Kidney epithelial cell (primary cell): ENCODE data around the gene ESYT1. TPM values are rescaled to one million over a fixed set of nuclear protein-coding genes. Genes with fewer than 3 reads are reported as not detected.

Experiments
- DNase-seq: peaks from one replicate; pipeline ENCODE4 v3.0.0-alpha.2; 2010; ENCODE audit warnings: low read depth
- H3K27me3 ChIP-seq: 2 replicates; pipeline ENCODE4 v1.6.0; 2011; ENCODE audit warnings: low read length; ENCODE audit not compliant: control insufficient read depth, insufficient read depth
- H3K36me3 ChIP-seq: 2 replicates; pipeline ENCODE4 v1.5.1; 2011; ENCODE audit warnings: low read length; ENCODE audit not compliant: control insufficient read depth, insufficient read depth
- H3K4me3 ChIP-seq: 2 replicates; pipeline ENCODE4 v1.5.1; 2011; ENCODE audit warnings: low read depth, mild to moderate bottlenecking, control low read depth, low read length
- CTCF ChIP-seq: IDR thresholded peaks from 2 replicates; pipeline ENCODE4 v1.5.1; 2011; ENCODE audit warnings: mild to moderate bottlenecking, moderate library complexity, low read length, control low read depth, inconsistent platforms; ENCODE audit not compliant: insufficient read depth, poor library complexity, severe bottlenecking
- total RNA-seq: library from RNA; depleted of rRNA; stranded (reverse); fragments of >200 nt; gene quantifications from 2 replicates; pipeline ENCODE4 v1.2.3, GENCODE V29; 2015

Gene ESYT1
- total RNA-seq, 1 donor from 2014 or later: 213 TPM

DNA sequence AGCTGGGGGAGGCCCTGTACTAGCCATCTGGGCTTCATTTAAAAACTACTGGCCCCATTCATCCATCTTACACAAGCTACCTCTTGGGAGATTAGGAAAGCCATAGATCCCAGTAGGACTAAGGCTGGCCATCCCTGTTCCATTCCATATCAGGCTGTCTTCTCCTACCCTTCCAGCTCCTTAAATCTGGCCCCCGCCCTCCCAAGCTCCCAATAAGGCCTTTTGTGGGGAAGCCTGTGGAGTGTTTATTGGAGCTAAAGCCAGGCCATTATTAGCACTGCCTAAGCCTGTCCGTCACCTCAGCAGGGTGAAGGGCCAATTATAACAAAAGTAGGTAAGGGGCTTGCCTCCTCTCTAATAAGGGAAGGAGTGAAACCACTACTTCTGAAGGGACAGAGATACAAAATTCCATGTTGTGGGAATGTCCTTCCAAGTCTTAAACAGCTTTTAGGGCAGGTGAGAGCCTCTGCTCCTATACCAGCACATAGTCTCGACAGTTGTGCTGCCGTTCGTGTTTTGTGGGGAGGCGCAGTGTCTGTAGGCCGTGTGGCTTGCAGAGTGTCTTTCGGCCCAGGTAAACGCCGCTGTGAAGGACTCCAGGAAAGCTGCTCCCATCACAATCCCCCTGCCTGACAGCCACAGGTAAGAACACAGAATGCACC, 33.8 kb downstream of the ESYT1 start:
- H3K36me3 ChIP-seq: peaks cover 6% of the 10 kb centered on the region
- no peaks in the 10 kb centered on the region for H3K27me3 ChIP-seq
- no peak for DNase-seq
- H3K4me3 ChIP-seq: no peak overlapping the region
- TF ChIP-seq CTCF: no peak

DNA sequence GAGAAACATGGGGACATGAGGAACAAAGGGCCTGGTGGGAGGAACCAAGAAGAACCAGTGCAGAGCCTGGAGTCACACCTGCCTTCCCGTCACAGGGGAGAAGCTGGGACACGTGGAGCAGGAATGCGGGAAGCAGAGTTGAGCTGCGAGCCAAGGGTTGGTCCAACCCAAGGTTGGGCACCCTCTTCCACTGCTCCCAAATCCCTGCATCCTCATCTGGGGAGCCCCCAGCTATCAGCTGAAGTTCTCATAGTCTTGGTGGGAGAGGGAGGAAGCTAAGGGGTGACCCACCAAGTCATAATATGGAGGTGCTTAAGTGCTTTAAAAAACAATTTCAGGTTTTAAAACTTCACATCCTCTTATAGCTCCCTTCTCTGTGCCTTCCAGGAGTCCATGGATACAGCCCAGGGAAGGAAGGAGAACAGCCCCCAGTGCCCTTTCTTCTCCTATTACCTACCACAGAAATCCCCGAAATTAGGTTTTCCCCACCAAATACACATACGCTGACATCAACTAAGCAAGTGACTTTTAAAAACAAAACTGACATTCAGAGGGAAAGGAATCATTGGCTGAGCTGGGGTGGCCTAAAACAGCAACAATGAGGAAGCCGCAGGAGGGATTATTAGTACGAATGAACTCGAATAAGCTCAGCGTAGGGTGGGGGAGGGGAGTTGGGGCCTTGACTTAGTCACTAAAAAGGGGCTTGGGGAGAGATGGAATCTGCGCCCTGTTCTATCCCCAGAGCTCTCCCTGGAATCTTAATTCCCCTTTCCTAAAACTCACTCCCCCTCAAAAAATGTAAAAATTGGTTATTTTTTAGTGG, 34.6 kb downstream of the ESYT1 start:
- peaks cover 6% of the 10 kb centered on the region for H3K36me3 ChIP-seq
- H3K4me3 ChIP-seq: no peak overlapping the region
- DNase-seq: no peak
- H3K27me3 ChIP-seq: no peaks in the 10 kb centered on the region
- no peak for TF ChIP-seq CTCF

DNA sequence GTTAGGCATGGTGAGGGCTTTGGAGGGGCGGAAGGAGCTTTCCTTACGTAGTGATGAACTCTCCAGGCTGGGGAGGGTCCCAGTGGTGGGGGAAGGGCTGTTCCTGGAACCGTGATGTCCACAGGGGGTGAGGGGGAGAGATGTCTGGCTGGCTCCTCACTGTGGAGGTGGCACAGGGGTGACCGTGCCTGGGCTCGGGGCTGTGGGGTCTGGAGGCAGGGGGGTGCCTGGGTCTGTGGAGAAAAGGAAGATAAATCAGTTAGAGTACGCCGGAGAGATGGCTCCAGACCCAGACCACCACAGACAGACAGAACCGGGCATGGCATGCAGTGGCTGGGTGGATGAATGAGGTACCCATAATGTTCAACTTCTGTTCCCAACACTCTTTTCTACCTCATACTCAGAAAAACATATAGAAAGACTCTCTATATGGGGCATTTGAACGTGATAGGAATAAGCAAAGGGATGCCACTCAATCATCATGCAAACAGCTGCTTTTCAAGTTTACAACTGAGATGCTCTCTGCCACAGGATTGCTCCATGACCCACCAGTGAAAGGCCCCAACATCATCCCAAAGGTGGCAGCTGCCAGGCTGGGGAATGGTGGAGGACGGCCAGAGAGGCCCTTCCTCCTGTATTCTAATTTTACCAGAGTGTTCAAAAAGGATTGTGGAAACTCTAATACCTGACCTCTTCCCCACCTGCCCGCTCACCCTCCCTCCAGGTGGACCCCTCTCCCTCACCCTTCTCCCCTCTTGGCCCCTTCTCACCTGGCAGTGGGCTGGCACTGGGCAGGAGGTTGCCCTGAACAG, 35.7 kb downstream of the ESYT1 start:
- TF ChIP-seq CTCF: no peak
- Histone ChIP-seq H3K4me3 (no peak overlapping the region), H3K27me3 (no peaks in the 10 kb centered on the region), H3K36me3 (peaks cover 6% of the 10 kb centered on the region)
- no peak for DNase-seq

DNA sequence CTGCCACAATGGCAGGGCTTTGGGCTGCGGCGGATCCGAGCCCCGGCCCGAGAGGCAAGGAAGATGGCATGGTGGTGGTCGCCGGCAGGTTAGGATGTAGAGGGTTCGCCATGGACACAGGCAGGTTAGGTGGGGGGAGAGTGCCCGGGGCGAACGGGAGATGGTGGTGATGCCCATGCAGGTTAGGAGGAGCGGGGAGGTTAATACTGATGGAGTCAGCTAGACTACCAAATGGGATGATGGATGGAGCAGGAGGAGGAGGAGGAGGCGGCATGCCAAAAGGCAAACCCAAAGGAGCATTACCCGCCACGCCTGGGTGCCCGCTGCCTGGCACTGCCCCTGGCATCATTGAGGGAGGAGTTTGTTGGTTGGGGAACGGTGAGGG, 36.3 kb downstream of the ESYT1 start:
- H3K36me3 ChIP-seq: peaks cover 6% of the 10 kb centered on the region
- H3K27me3 ChIP-seq: no peaks in the 10 kb centered on the region
- TF ChIP-seq CTCF: no peak
- H3K4me3 ChIP-seq: no peak overlapping the region
- no peak for DNase-seq

GRCh38 chr12:56165369-56165768, 37.3 kb downstream of the ESYT1 start:
- Histone ChIP-seq H3K36me3 (peaks cover 5% of the 10 kb centered on the region), H3K4me3 (no peak overlapping the region), H3K27me3 (no peaks in the 10 kb centered on the region)
- no peak for TF ChIP-seq CTCF
- DNase-seq: no peak
